ELF-1 (cell line): ENCODE results near the gene SMR3B.

ENCODE experiments used
- DNase-seq: peaks from one replicate; pipeline ENCODE4 v3.0.0-alpha.2; 2016; ENCODE audit warnings: low read depth, low spot score

The SMR3B gene

DNA sequence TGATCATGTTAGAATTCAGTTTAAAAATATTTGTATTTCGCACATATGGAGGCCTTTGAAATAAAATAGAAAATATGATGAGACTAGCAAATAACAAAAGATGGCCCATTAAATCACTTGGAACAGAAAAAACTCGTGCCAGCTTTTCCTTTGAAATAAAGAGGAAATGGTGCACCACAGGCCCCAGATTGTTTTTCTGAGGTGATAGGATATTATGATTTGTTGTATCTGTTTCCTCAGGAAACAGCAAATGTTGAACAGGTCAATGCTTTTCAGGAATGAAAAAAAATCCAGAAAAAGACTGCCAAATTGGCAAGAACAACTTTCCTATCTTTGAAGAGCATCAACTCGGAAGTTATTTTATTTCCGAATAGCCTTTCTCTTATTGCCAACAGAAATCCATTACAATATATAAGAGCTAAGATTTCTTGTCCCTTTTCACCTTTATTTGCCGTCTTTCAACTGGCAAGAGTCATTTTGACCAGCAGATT is at the start of gene SMR3B:
SMR3B (plus strand) TSS at position 441 of the 491 bp plus-strand sequence. CDS start 1,380 bp downstream, outside the sequence.
- DNase-seq = no peak

GRCh38 chr4:70334681-70335080 is 48.2 kb upstream of the SMR3B start, which contains the start of gene CABS1:
Gene CABS1 (plus strand): TSS chr4:70334981. CDS start chr4:70335040, 59 bp downstream.
- no peak for DNase-seq

DNA sequence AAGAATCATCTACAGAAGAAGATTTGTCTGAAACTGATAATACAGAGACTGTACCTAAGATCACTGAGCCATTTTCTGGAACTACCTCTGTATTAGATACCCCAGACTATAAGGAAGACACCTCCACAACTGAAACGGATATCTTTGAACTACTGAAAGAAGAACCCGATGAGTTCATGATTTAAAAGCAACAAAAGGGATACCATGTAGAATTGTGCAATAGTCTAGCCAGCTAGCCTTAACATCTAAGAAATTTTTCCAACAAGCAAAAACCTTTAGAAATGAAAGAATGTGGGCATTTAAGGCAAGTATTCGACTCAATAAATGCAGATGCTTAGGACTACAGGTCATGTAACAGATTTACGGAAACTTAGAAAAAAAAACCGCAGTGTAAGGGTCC is 46.9 kb upstream of the SMR3B start:
- no peak for DNase-seq

DNA sequence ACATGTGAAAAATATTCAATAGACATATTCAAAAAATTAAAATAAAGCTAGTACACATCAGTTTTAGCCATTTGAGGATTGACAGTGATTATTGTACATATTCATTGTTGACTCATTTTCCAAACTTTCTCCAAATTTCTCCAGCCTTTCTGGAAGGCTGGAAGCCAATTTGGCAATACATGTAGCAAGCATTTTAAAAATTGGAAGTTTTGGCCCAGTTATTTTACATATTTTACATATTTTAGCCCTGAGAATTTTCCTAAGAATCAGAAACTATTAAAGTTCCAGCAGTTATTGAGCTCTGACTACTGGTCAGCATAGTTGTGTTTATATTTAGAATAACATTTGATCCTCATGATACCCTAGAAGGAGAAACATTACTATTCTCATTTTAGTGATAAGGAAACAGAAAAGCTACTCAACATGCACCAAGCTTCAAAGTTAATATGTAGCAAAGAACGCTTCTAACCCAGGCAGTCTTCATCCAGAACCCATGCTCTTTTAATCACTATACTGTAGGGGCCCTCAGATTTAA is 45.0 kb upstream of the SMR3B start:
- DNase-seq = no peak

GRCh38 chr4:70356185-70356584 is 26.7 kb upstream of the SMR3B start:
- DNase-seq = no peak

DNA sequence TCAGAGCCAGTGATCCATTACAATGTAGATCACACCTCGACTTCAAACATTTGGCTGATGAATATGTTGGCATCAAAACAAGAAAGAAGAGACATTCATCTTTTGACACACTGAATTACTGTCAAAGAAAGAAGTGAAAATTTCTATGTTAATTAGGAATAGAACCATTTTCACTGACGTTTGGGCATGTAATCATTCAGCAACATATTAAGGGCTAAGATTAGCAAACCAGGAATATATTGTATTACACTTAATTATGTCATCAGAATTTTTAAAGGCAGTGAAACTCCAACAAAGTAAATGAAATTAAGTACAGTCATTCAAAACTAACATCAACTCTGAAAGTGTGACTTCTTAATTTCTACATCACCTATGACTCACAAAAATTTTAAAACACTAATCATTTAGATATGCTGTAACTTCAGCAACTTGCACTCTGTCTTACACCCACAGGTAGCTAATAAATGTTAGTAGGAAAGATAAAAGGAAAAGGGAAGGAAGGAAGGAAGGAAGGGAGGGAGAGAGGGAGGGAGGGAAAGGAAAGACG is 23.7 kb upstream of the SMR3B start:
- no peak for DNase-seq

GRCh38 chr4:70360460-70360859 is 22.5 kb upstream of the SMR3B start, which contains the start of gene SMR3A:
Gene SMR3A (plus strand): TSS chr4:70360760. CDS start chr4:70362116, 1,356 bp downstream.
- DNase-seq = no peak

DNA sequence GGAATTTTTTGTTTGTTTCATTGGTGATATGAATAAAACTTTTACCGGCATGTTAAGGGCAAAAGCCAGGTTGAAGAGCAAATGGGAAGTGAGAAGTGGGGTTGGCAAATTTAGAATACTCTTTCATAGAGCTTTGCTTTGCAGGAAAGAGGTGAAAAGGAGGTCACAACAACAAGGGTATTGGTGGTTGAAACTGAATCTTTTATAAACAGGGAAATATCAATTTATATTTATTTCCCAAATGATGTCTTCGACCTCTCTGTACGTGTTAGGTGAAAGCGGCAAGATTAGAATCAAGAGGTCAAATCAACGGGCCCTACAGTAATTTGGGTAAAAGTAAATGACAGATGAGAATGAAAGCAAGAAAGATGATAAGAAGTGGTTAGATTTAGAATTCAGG is 18.9 kb upstream of the SMR3B start:
- DNase-seq = no peak

- no peak for DNase-seq
Measured at GRCh38 chr4:70365479-70365878, 17.5 kb upstream of the SMR3B start.

DNA sequence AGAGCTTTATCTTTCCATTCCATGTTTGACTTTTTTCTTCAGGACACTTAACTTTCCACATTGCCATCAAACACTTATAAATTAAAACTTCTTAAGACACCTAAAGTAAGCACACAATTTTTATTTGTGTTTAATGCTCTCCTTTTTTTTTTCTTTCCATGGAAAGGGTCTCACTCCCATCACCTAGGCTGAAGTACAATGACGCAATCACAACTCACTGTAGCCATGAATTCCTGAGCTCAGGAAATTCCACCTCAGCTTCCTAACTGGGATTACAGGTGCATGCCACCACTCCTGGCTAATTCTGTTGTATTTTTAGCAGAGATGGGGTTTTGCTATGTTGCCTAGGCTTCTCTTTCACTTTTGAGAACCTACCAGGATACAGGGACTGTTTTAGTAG is 15.1 kb upstream of the SMR3B start:
- no peak for DNase-seq

DNA sequence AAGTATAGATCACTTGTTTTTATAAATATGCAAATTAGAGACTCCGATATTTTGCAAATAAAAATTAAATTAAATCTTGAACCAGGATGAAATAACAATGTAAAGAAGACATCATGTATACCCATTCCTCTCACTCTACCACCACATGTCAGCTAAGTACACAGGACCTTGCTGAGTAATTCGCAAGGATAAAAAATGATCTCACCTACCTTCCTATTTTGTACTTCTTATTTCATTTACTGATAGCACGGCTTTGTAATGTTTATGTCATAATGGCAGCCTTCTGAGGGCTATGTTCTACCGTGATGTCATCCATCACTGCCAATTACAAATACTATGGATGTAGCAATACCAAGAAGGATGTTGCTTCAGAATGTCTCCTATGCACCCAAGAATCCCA is 10.9 kb upstream of the SMR3B start:
- DNase-seq = no peak

GRCh38 chr4:70372760-70373159 is 10.2 kb upstream of the SMR3B start:
- no peak for DNase-seq

- DNase-seq = no peak
Measured at GRCh38 chr4:70380578-70380977, 2.4 kb upstream of the SMR3B start.

- DNase-seq = no peak
Measured at GRCh38 chr4:70392057-70392776, 9.3 kb downstream of the SMR3B start.

DNA sequence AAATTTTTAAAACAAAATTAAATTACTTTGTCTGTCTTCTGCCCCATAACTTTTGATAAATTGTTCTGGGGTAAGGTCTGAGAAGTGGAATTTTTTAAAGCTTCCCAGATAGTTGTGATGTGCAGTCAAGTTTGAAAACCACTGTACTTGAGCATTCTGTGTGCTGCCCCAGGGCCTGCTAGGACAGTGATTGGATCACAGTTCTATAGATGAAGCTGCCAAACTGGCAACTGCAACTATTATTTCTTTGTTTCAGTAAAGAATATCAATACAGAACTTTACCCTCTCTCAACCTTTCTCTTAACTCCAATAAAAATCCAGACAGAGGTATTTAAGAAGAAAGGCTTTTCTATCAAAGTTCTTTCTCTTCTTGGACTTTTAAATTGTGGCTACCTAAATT is 14.6 kb downstream of the SMR3B start, which contains the start of gene OPRPN:
OPRPN (plus strand) TSS at position 361 of the 400 bp plus-strand sequence. CDS start 1,346 bp downstream, outside the sequence.
- no peak for DNase-seq

- DNase-seq = no peak
Measured at GRCh38 chr4:70399319-70399718, 16.4 kb downstream of the SMR3B start.

GRCh38 chr4:70402762-70403161 is 19.8 kb downstream of the SMR3B start:
- DNase-seq = no peak

GRCh38 chr4:70405765-70406164 is 22.8 kb downstream of the SMR3B start:
- DNase-seq = no peak

- DNase-seq = no peak
Measured at GRCh38 chr4:70425306-70425705, 42.4 kb downstream of the SMR3B start.

GRCh38 chr4:70426789-70427188 is 43.9 kb downstream of the SMR3B start:
- no peak for DNase-seq

GRCh38 chr4:70437197-70437596 is 54.3 kb downstream of the SMR3B start:
- DNase-seq = peak; percentile 10
